Bronchial epithelial cell (primary cell): ENCODE measurements around the gene FBXL17. TPM values are rescaled to one million over a fixed set of nuclear protein-coding genes. Genes with fewer than 3 reads are reported as not detected.

ENCODE experiments used
- DNase-seq: peaks from one replicate; pipeline ENCODE4 v3.0.0-alpha.2; 2010; ENCODE audit warnings: low read depth
- FAIRE-seq: peaks from 2 replicates; lab custom pipeline; 2011; peaks lifted over from hg19 to GRCh38; lab: Jason Lieb, UNC
- H3K27me3 ChIP-seq: 2 replicates; pipeline ENCODE4 v1.5.1; 2011; ENCODE audit warnings: low read length; ENCODE audit not compliant: control insufficient read depth, insufficient read depth
- H3K36me3 ChIP-seq: 2 replicates; pipeline ENCODE4 v1.5.1; 2011; ENCODE audit warnings: low read length; ENCODE audit not compliant: control insufficient read depth, insufficient read depth
- H3K4me3 ChIP-seq: 2 replicates; pipeline ENCODE4 v1.5.1; 2011; ENCODE audit warnings: mild to moderate bottlenecking, low read depth, low read length, control low read depth
- CTCF ChIP-seq: IDR thresholded peaks from 2 replicates; pipeline ENCODE4 v1.5.1; 2011; ENCODE audit warnings: mild to moderate bottlenecking, moderate library complexity, low read length, control low read depth, inconsistent platforms; ENCODE audit not compliant: insufficient read depth, severe bottlenecking
- total RNA-seq: library from RNA; depleted of rRNA; stranded (reverse); fragments of >200 nt; gene quantifications from 2 replicates; pipeline ENCODE4 v1.2.1, GENCODE V29; 2014

The FBXL17 gene
- total RNA-seq, 1 donor from 2014 or later = 6.6 TPM

DNA sequence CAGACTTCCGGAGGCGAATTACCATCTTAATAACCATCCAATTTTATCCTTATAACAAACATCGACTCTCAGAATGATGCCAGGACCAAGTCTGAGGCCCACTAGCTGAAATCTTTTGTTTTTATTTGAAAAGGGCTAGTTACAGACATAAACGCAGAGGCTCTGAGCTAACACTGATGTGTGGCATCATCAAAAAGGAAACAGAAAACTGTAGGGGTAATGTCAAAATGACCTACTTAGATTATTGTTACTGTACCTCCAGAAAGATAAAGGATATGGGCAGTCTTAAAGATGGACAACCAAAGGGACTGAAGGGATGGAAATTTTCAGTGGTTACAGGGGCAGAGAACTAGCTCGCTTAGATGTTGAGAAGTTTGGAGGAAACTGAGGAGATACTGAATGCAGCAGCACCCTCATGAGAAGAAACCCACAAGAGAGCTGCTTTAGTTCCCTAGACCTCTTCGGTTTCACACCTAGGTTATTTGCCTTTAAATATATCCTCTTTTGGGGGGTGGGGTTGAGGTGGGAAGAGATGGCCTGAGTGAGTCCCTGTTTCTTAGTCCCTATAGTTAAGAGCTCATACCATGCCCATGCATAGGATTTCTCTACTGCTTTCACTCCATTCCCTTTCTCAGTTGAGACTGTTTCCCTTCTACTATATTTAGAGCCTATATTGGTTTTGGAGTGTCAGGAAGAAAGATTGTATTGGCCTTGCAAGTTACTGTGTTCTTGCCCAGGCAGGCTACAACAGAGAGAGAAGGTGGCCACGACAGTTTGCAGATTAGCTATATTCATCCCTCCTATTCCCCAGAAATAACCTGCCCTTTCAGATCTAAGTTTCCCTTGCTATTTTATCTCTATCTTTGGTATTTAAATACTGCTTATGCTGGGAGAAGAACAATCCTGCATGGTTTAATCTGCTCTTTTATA lies 390.8 kb downstream of the FBXL17 start:
- no peak for TF ChIP-seq CTCF
- Histone ChIP-seq H3K27me3 (no peaks in the 10 kb centered on the region), H3K36me3 (no peaks in the 10 kb centered on the region), H3K4me3 (no peak overlapping the region)
- DNase-seq (no peak), FAIRE-seq (peak; percentile 79)

DNA sequence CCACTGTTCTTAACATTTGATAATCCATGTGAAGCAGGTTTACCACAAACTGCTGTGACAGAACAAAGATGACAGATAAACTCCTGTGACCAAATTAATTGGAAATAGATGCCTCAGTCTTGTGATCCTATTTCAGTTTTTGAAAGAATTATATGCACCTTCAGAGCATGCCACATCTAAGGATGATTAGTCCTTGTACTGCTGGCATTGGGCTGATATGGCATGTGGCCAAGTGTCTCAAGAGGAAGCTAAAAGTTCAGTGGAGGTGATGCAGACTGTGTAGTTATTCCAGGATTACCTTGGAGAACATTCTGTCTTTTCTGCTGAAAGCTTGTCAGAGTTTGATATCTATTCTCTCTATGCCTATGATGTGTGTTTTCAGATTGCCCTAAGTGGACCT lies 396.8 kb downstream of the FBXL17 start:
- DNase-seq = peak; percentile 31
- Histone ChIP-seq H3K27me3 (no peaks in the 10 kb centered on the region), H3K36me3 (no peaks in the 10 kb centered on the region), H3K4me3 (no peak overlapping the region)
- no peak for FAIRE-seq
- TF ChIP-seq CTCF = no peak

GRCh38 chr5:107982703-107983425 lies 399.0 kb downstream of the FBXL17 start:
- Histone ChIP-seq H3K36me3 (no peaks in the 10 kb centered on the region), H3K4me3 (no peak overlapping the region), H3K27me3 (no peaks in the 10 kb centered on the region)
- FAIRE-seq = no peak
- DNase-seq = no peak
- TF ChIP-seq CTCF = no peak

DNA sequence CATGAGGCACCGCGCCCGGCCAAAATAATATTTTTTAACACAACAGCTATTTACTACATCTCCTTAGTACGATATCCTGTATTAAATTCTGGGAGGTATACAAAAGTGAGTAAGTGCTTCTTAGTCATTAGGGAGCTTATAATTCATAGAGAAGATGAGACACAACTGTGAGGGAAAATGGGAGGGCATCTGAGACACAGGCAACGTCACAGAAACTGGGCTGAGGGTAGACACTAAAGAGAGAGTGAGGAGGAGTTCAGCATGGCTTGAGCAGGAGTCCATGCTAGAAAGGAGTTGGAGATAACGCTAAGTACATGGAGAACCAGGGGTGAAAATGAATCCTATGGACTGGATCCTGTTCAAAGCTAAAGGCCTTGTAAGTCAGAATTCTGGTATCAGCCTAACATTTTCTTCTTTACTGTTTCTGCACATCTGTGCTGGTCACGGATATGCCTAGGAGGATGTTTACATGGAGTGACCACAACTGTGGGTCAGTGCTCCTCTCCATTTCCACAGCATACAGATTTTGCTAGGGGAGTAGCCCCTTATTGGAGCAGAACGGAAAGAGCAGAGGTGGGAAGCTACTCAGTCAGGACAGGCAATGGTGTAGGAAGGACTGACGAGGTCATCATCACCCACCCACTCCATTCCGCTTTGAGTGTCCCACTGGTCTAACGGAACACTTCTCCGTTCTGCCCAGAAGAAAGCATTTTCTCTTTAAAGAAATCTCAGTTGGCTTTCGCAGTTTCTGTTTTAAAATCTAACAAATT lies 400.8 kb downstream of the FBXL17 start:
- Histone ChIP-seq H3K4me3 (no peak overlapping the region), H3K27me3 (no peaks in the 10 kb centered on the region), H3K36me3 (no peaks in the 10 kb centered on the region)
- TF ChIP-seq CTCF = no peak
- DNase-seq = no peak
- peak; percentile 62 for FAIRE-seq

DNA sequence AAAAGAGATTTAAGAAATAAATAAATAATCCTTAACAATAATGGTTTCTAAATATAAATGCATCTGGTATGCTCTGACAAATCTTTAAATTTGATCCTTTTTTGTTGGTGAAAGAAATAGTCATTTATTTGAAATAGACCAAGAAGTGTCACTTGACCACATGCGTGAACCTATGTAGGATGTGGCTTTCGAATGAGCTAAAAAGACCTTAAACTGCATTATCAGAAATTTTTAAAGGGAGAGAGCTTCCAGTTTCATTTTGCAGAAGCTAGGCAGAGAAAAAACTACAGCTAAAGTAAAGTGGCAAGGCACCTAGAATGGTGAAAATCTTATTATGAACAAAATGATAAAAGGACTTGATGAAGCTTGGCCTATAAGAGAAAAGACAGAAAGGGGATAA lies 402.0 kb downstream of the FBXL17 start:
- FAIRE-seq (no peak), DNase-seq (no peak)
- no peaks in the 10 kb centered on the region for H3K27me3 ChIP-seq
- no peak overlapping the region for H3K4me3 ChIP-seq
- no peak for TF ChIP-seq CTCF
- no peaks in the 10 kb centered on the region for H3K36me3 ChIP-seq
